Ovary (tissue), 9 donors: ENCODE measurements around the gene OR4D2. TPM values are rescaled to one million over a fixed set of nuclear protein-coding genes. Genes with fewer than 3 reads are reported as not detected.

Source experiments
- DNase-seq, 5 donors: peaks; one replicate each; pipeline ENCODE4 v3.0.0-alpha.2; 2019 to 2020
- H3K27ac ChIP-seq, 2 donors: fragments of 200-600 bp; one replicate each; pipeline versions ENCODE4 v1.5.1 to v1.8.0; 2019 to 2022
- H3K27me3 ChIP-seq: fragments of 200-600 bp; one replicate; pipeline ENCODE4 v1.8.0; 2022
- H3K36me3 ChIP-seq: fragments of 200-600 bp; sonication (generic); one replicate; pipeline ENCODE4 v1.5.1; 2019
- H3K4me1 ChIP-seq: one replicate; pipeline ENCODE4 v1.8.1; 2013; ENCODE audit warnings: mild to moderate bottlenecking, moderate library complexity; ENCODE audit not compliant: insufficient read depth
- H3K4me3 ChIP-seq: fragments of 200-600 bp; sonication (generic); one replicate; pipeline ENCODE4 v1.5.1; 2017
- H3K9me3 ChIP-seq, 2 donors: fragments of 200-600 bp in 1 of 2; sonication (generic) in 1 of 2; one replicate each; pipeline versions ENCODE4 v1.5.1 to v1.8.1; 2013 to 2019; ENCODE audit warnings: mild to moderate bottlenecking in 1 of 2, moderate library complexity in 1 of 2
- EP300 ChIP-seq: sonication (generic); formaldehyde crosslinking; IDR thresholded peaks from one replicate; pipeline ENCODE4 v1.6.1; 2017; ENCODE audit warnings: antibody characterized with exemption
- POLR2A ChIP-seq: fragments of 450-650 bp; IDR thresholded peaks from one replicate; pipeline ENCODE4 v1.6.1; 2017; ENCODE audit warnings: antibody characterized with exemption, mild to moderate bottlenecking, moderate library complexity
- WGBS, 3 donors: extraction: QIAGEN DNeasy Blood & Tissue Kit in 1 of 3; methylation state at CpG; one replicate each; pipeline versions ENCODE4 v1.1.5 to v1.1.7; 2013 to 2017; 5-methylcytosine and 5-hydroxymethylcytosine counted together
- intact Hi-C, 4 donors: fragments of 100-400 bp; cut with DNase I; formaldehyde crosslinking; loops; one replicate each; pipeline versions ENCODE4 v1.11.0 to v1.15.1; 2022 to 2023
- polyA plus RNA-seq, 2 donors: library from polyadenylated mRNA; stranded (reverse); fragments of 200-250 nt in 1 of 2; fragments of 350-450 nt in 1 of 2; fragmentation: Illumina TruSeq in 1 of 2; extraction: RNeasy Lipid Tissue Mini Kit (QIAGEN cat#74804) in 1 of 2; gene quantifications; one replicate each; pipeline ENCODE4 v1.2.3, GENCODE V29; 2013 to 2014
- total RNA-seq, 7 donors: library from RNA; depleted of rRNA in 2 of 7; stranded (reverse); fragments of >200 nt in 2 of 7; fragmentation: NEBNext Ultra II Directional in 3 of 7; extraction: Animal tissue kit (Norgen Biotek cat#: 25700) in 3 of 7; gene quantifications; one replicate each; pipeline versions ENCODE4 v1.1.0 to v1.2.4, GENCODE V29; 2016 to 2023
- TF ChIP-seq, protein P1 (sequence below), 3 donors: fragments of 450-650 bp in 2 of 3; fragments of 200-600 bp in 1 of 3; IDR thresholded peaks; one replicate each; pipeline versions ENCODE4 v1.5.1 to v1.8.0; 2016 to 2022; ENCODE audit warnings: antibody characterized with exemption in 3 of 3, mild to moderate bottlenecking in 1 of 3
- donor health status: DM: no; HTN: no; CAD: no; lungs with moderate emphysema.
- donor health status: DM: no; HTN: no; CAD: no.
- donor health status: Bipolar disorder and iron deficiency.
- donor health status: DM: yes; HTN: yes; CAD: no.
- donor health status: DM: no; HTN: no; CAD: no.
- donor health status: DM: yes; HTN: yes; CAD: no.

OR4D2 gene
- total and polyA plus RNA-seq, 9 donors: not detected

GRCh38 chr17:58181796-58182195, 15.0 kb downstream of the OR4D2 start:
- Histone ChIP-seq H3K9me3 (no peaks in the 10 kb centered on the region), H3K4me3 (no peak overlapping the region), H3K4me1 (no peaks in the 10 kb centered on the region), H3K27me3 (no peaks in the 10 kb centered on the region), H3K36me3 (no peaks in the 10 kb centered on the region), H3K27ac (no peak overlapping the region)
- TF ChIP-seq POLR2A (no peak), EP300 (no peak)
- TF ChIP-seq, protein P1, sequence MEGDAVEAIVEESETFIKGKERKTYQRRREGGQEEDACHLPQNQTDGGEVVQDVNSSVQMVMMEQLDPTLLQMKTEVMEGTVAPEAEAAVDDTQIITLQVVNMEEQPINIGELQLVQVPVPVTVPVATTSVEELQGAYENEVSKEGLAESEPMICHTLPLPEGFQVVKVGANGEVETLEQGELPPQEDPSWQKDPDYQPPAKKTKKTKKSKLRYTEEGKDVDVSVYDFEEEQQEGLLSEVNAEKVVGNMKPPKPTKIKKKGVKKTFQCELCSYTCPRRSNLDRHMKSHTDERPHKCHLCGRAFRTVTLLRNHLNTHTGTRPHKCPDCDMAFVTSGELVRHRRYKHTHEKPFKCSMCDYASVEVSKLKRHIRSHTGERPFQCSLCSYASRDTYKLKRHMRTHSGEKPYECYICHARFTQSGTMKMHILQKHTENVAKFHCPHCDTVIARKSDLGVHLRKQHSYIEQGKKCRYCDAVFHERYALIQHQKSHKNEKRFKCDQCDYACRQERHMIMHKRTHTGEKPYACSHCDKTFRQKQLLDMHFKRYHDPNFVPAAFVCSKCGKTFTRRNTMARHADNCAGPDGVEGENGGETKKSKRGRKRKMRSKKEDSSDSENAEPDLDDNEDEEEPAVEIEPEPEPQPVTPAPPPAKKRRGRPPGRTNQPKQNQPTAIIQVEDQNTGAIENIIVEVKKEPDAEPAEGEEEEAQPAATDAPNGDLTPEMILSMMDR (IDR thresholded peaks at IDR 0.05): no peak
- no peak for DNase-seq
- WGBS, 3 donors: 63 to 80% (median 65%) methylated on average over 4 of the region's 4 CpGs
- intact Hi-C loops: no loop called here

- H3K9me3 ChIP-seq: no peaks in the 10 kb centered on the region
- no peaks in the 10 kb centered on the region for H3K4me1 ChIP-seq
- no peak for DNase-seq
- H3K36me3 ChIP-seq: no peaks in the 10 kb centered on the region
- intact Hi-C loops: no loop called here
- TF ChIP-seq, protein P1 (IDR thresholded peaks at IDR 0.05): no peak
- no peak for TF ChIP-seq POLR2A
- H3K27me3 ChIP-seq: no peaks in the 10 kb centered on the region
- 70 to 78% (median 78%) methylated on average over 4 of the region's 4 CpGs for WGBS, 3 donors
- H3K4me3 ChIP-seq: no peak overlapping the region
- H3K27ac ChIP-seq: no peak overlapping the region
Measured at GRCh38 chr17:58183514-58183913, 16.7 kb downstream of the OR4D2 start.

- TF ChIP-seq EP300 (no peak), POLR2A (no peak)
- TF ChIP-seq, protein P1 (IDR thresholded peaks at IDR 0.05): no peak
- DNase-seq: no peak
- Histone ChIP-seq H3K27me3 (no peaks in the 10 kb centered on the region), H3K27ac (no peak overlapping the region), H3K36me3 (no peaks in the 10 kb centered on the region), H3K4me1 (no peaks in the 10 kb centered on the region), H3K9me3 (no peaks in the 10 kb centered on the region), H3K4me3 (no peak overlapping the region)
- intact Hi-C loops: no loop called here
- 45 to 48% (median 46%) methylated on average over 10 of the region's 10 CpGs for WGBS, 3 donors
Measured at GRCh38 chr17:58184308-58184985, 17.7 kb downstream of the OR4D2 start.

- 73 to 78% (median 77%) methylated on average over 8 of the region's 8 CpGs for WGBS, 3 donors
- TF ChIP-seq, protein P1 (IDR thresholded peaks at IDR 0.05): no peak
- no peak for TF ChIP-seq EP300
- no peak for TF ChIP-seq POLR2A
- Histone ChIP-seq H3K9me3 (no peaks in the 10 kb centered on the region), H3K27ac (no peak overlapping the region), H3K4me1 (no peaks in the 10 kb centered on the region), H3K27me3 (no peaks in the 10 kb centered on the region), H3K36me3 (no peaks in the 10 kb centered on the region), H3K4me3 (no peak overlapping the region)
- DNase-seq: no peak
- intact Hi-C loops: no loop called here
Measured at GRCh38 chr17:58184986-58185761, 18.4 kb downstream of the OR4D2 start.
